Endodermal cell (in vitro differentiated cells): ENCODE measurements around the gene RABGGTA. TPM values are rescaled to one million over a fixed set of nuclear protein-coding genes. Genes with fewer than 3 reads are reported as not detected.
A peak's percentile ranks its signal among the peaks of the same experiment; 100 is the strongest.
"Not testable (repeated sequence)": the region's sequence is repeated elsewhere in the genome, so short reads cannot be mapped to it uniquely, and the experiment has no call there.

ENCODE experiments used
- DNase-seq: peaks from one replicate; pipeline ENCODE4 v3.0.0-alpha.2; 2017
- H3K27ac ChIP-seq: 2 replicates; pipeline ENCODE4 v1.5.1; 2013; ENCODE audit warnings: mild to moderate bottlenecking, low read depth, low read length, moderate library complexity
- H3K27me3 ChIP-seq: 2 replicates; pipeline ENCODE4 v1.6.1; 2013; ENCODE audit warnings: mild to moderate bottlenecking, low read length, moderate library complexity; ENCODE audit not compliant: insufficient read depth, control insufficient read depth, poor library complexity, severe bottlenecking
- H3K36me3 ChIP-seq: 2 replicates; pipeline ENCODE4 v1.7.0; 2013; ENCODE audit warnings: mild to moderate bottlenecking, low read length, moderate library complexity; ENCODE audit not compliant: control insufficient read depth, insufficient read depth
- H3K4me1 ChIP-seq: one replicate; pipeline ENCODE4 v1.7.0; 2013; ENCODE audit warnings: low read length; ENCODE audit not compliant: control insufficient read depth, insufficient read depth
- H3K4me3 ChIP-seq: 2 replicates; pipeline ENCODE4 v1.5.1; 2013; ENCODE audit warnings: mild to moderate bottlenecking, low read length, moderate library complexity
- H3K9ac ChIP-seq: 2 replicates; pipeline ENCODE4 v1.6.1; 2013; ENCODE audit warnings: mild to moderate bottlenecking, low read length, moderate library complexity; ENCODE audit not compliant: poor library complexity, severe bottlenecking; ENCODE audit errors: extremely low read depth
- H3K9me3 ChIP-seq: 2 replicates; pipeline ENCODE4 v1.6.1; 2013; ENCODE audit warnings: mild to moderate bottlenecking, low read length, moderate library complexity; ENCODE audit not compliant: control insufficient read depth
- H3K27ac Mint-ChIP-seq: 2 replicates; pipeline ENCODE4 v1.8.0; 2020; ENCODE audit warnings: mixed read lengths
- H3K27me3 Mint-ChIP-seq: 2 replicates; pipeline ENCODE4 v1.8.0; 2021; ENCODE audit warnings: mild to moderate bottlenecking, mixed read lengths; ENCODE audit not compliant: insufficient read depth
- H3K36me3 Mint-ChIP-seq: 2 replicates; pipeline ENCODE4 v1.8.0; 2020; ENCODE audit warnings: low read depth, mixed read lengths
- H3K4me1 Mint-ChIP-seq: 2 replicates; pipeline ENCODE4 v1.8.0; 2020; ENCODE audit warnings: mixed read lengths
- H3K4me3 Mint-ChIP-seq: 2 replicates; pipeline ENCODE4 v1.8.0; 2020; ENCODE audit warnings: mild to moderate bottlenecking, moderate library complexity, mixed read lengths
- H3K9me3 Mint-ChIP-seq: 2 replicates; pipeline ENCODE4 v1.8.0; 2020; ENCODE audit warnings: mild to moderate bottlenecking, mixed read lengths
- WGBS, 2 experiments: methylation state at CpG; one replicate each; pipeline versions ENCODE4 v1.1.5 to v1.1.7; 2013; ENCODE audit warnings: missing lambda C conversion rate in 2 of 2, mixed read lengths in 1 of 2; ENCODE audit not compliant: insufficient coverage in 1 of 2, insufficient read length in 1 of 2; 5-methylcytosine and 5-hydroxymethylcytosine counted together
- total RNA-seq, 2 donors: library from RNA; stranded (reverse); fragmentation: NEBNext Ultra II Directional in 1 of 2; extraction: Animal tissue kit (Norgen Biotek cat#: 25700) in 1 of 2; gene quantifications; 2 replicates in 1 of 2; 3 replicates in 1 of 2; pipeline ENCODE4 v1.2.1, GENCODE V29; 2021
- TF ChIP-seq, protein P1 (sequence below): fragments of 200-600 bp; sonication (generic); conservative IDR thresholded peaks from 2 replicates; pipeline ENCODE4 v1.5.0; 2021; ENCODE audit warnings: antibody characterized with exemption, mild to moderate bottlenecking

Gene RABGGTA
- total RNA-seq, 2 donors from 2014 or later = 20.2 to 20.5 TPM

- Mint-ChIP-seq H3K9me3 (no peaks in the 10 kb centered on the region), H3K27ac (no peak overlapping the region), H3K36me3 (no peaks in the 10 kb centered on the region), H3K27me3 (peaks cover 18% of the 10 kb centered on the region), H3K4me3 (no peak overlapping the region), H3K4me1 (peaks cover 3% of the 10 kb centered on the region)
- Histone ChIP-seq H3K4me3 (no peak overlapping the region), H3K9me3 (no peaks in the 10 kb centered on the region), H3K27me3 (no peaks in the 10 kb centered on the region), H3K9ac (no peak overlapping the region), H3K27ac (no peak overlapping the region), H3K4me1 (no peaks in the 10 kb centered on the region), H3K36me3 (no peaks in the 10 kb centered on the region)
- DNase-seq = no peak
- TF ChIP-seq, protein P1, sequence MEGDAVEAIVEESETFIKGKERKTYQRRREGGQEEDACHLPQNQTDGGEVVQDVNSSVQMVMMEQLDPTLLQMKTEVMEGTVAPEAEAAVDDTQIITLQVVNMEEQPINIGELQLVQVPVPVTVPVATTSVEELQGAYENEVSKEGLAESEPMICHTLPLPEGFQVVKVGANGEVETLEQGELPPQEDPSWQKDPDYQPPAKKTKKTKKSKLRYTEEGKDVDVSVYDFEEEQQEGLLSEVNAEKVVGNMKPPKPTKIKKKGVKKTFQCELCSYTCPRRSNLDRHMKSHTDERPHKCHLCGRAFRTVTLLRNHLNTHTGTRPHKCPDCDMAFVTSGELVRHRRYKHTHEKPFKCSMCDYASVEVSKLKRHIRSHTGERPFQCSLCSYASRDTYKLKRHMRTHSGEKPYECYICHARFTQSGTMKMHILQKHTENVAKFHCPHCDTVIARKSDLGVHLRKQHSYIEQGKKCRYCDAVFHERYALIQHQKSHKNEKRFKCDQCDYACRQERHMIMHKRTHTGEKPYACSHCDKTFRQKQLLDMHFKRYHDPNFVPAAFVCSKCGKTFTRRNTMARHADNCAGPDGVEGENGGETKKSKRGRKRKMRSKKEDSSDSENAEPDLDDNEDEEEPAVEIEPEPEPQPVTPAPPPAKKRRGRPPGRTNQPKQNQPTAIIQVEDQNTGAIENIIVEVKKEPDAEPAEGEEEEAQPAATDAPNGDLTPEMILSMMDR = no peak
- 84 to 88% methylated on average over 5 to 7 of the region's 7 CpGs for WGBS, 2 experiments
Measured at GRCh38 chr14:24247422-24247821, 24.0 kb downstream of the RABGGTA start.

GRCh38 chr14:24246765-24247212 lies 24.6 kb downstream of the RABGGTA start:
- Mint-ChIP-seq H3K27me3 (peaks cover 18% of the 10 kb centered on the region), H3K27ac (no peak overlapping the region), H3K4me3 (no peak overlapping the region), H3K9me3 (no peaks in the 10 kb centered on the region), H3K4me1 (peaks cover 3% of the 10 kb centered on the region), H3K36me3 (no peaks in the 10 kb centered on the region)
- Histone ChIP-seq H3K27ac (no peak overlapping the region), H3K4me3 (no peak overlapping the region), H3K4me1 (no peaks in the 10 kb centered on the region), H3K27me3 (no peaks in the 10 kb centered on the region), H3K36me3 (no peaks in the 10 kb centered on the region), H3K9me3 (no peaks in the 10 kb centered on the region), H3K9ac (no peak overlapping the region)
- TF ChIP-seq, protein P1 = no peak
- DNase-seq = no peak
- 83 to 93% methylated on average over 3 of the region's 3 CpGs for WGBS, 2 experiments

DNA sequence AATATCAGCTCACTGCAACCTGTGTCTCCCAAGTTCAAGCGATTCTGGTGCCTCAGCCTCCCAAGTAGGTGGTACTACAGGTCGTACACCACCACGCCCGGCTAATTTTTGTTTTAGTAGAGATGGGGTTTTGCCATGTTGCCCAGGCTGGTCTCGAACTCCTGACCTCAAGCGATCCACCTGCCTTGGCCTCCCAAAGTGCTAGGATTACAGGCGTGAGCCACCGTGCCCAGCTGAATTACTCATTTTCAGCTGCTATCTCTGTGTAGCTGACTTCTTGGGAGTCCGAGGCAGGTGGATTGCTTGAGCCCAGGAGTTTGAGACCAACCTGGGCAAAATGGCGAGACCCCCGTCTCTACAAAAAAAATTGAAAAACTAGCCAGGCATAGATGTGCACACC lies 26.0 kb downstream of the RABGGTA start:
- not testable (repeated sequence) for H3K4me1 ChIP-seq, H3K27ac Mint-ChIP-seq, H3K36me3 Mint-ChIP-seq, H3K4me3 Mint-ChIP-seq, H3K4me1 Mint-ChIP-seq, H3K4me3 ChIP-seq, H3K36me3 ChIP-seq, H3K9me3 Mint-ChIP-seq, H3K9me3 ChIP-seq, H3K9ac ChIP-seq, H3K27me3 ChIP-seq, H3K27ac ChIP-seq, DNase-seq
- WGBS, 2 experiments = 93 to 97% methylated on average over 6 to 11 of the region's 11 CpGs
- H3K27me3 Mint-ChIP-seq = peaks cover 18% of the 10 kb centered on the region

DNA sequence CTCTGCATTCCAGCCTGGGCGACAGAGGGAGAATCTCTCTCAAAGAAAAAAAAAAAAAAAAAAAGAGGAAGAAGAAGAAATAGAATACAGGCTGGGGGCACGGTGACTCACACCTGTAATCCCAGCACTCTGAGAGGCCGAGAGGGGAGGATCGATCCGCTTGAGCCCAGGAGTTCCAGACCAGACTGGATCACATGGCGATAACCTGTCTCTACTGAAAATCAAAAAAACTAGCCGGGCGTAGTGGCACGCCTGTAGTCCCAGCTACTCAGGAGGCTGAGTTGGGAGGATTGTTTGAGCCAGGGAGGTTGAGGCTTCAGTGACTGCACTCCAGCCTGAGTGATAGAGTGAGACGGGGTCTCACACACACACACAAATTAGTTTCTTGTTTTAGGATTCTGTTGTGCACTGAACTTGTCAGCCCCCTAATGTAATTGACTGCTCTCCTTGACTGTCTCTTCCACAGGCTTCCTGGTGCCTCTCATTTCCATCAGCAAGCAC lies 28.0 kb downstream of the RABGGTA start:
- no peaks in the 10 kb centered on the region for H3K9me3 ChIP-seq
- peak overlapping the region; percentile 77 for H3K9ac ChIP-seq
- DNase-seq = no peak
- TF ChIP-seq, protein P1 = no peak
- Mint-ChIP-seq H3K27ac (peak overlapping the region; percentile 99), H3K27me3 (peaks cover 18% of the 10 kb centered on the region), H3K4me1 (peaks cover 3% of the 10 kb centered on the region), H3K36me3 (peaks cover 23% of the 10 kb centered on the region), H3K9me3 (no peaks in the 10 kb centered on the region), H3K4me3 (peak overlapping the region; percentile 72)
- WGBS, 2 experiments = 69 to 71% methylated on average over 9 to 10 of the region's 10 CpGs
- peak overlapping the region; percentile 92 for H3K4me3 ChIP-seq
- H3K27ac ChIP-seq = peak overlapping the region; percentile 98
- H3K4me1 ChIP-seq = no peaks in the 10 kb centered on the region
- H3K36me3 ChIP-seq = peaks cover 28% of the 10 kb centered on the region
- H3K27me3 ChIP-seq = no peaks in the 10 kb centered on the region
